Spinal cord (tissue), 4 donors: ENCODE measurements around the gene STAG3. TPM values are rescaled to one million over a fixed set of nuclear protein-coding genes. Genes with fewer than 3 reads are reported as not detected.

Source experiments
- polyA plus RNA-seq, 2 donors: library from polyadenylated mRNA; unstranded; fragments of 120-200 nt; gene quantifications; one replicate each; pipeline ENCODE4 v1.2.1, GENCODE V29; 2013; ENCODE audit not compliant: insufficient read length in 2 of 2
- total RNA-seq, 2 donors: library from RNA; depleted of rRNA in 1 of 2; stranded (reverse); fragments of 120-200 nt in 1 of 2; fragments of >200 nt in 1 of 2; gene quantifications; one replicate each; pipeline versions ENCODE4 v1.2.3 to v1.2.4, GENCODE V29; 2013 to 2014

The STAG3 gene
- total and polyA plus RNA-seq, 4 donors, result 2.1 to 67.6 (median 18.1) TPM

Other genes starting within 250 kb of the STAG3 start
- 10 to 100 TPM in 1 of 2 donors, 1 to 10 TPM in 1; 4.5 to 12.6 TPM for gene GJC3, start 248.3 kb upstream of the STAG3 start, total RNA-seq
- 1 to 10 TPM in 1 of 2 donors, under 1 TPM in 1; 1.00 to 1.7 TPM for gene GJC3, start 248.3 kb upstream of the STAG3 start, polyA plus RNA-seq
- 1 to 10 TPM; 4.5 to 6.3 TPM for gene AZGP1, start 201.9 kb upstream of the STAG3 start, total RNA-seq
- 1 to 10 TPM in 1 of 2 donors, under 1 TPM in 1; 0.79 to 3.0 TPM for gene AZGP1, start 201.9 kb upstream of the STAG3 start, polyA plus RNA-seq
- 10 to 100 TPM; 60.3 to 97.3 TPM for gene ZKSCAN1, start 162.3 kb upstream of the STAG3 start, total RNA-seq
- gene ZKSCAN1, start 162.3 kb upstream of the STAG3 start, polyA plus RNA-seq, result 10 to 100 TPM; 51.7 to 53.4 TPM
- gene ZSCAN21, start 128.1 kb upstream of the STAG3 start, total RNA-seq, result 10 to 100 TPM; 10.3 to 27.7 TPM
- gene ZSCAN21, start 128.1 kb upstream of the STAG3 start, polyA plus RNA-seq, result 10 to 100 TPM; 17.2 to 21.2 TPM
- gene ZNF3, start 96.2 kb upstream of the STAG3 start, total RNA-seq, result 10 to 100 TPM; 28.5 to 49.3 TPM
- gene ZNF3, start 96.2 kb upstream of the STAG3 start, polyA plus RNA-seq, result 10 to 100 TPM; 33.6 to 35.6 TPM
- 10 to 100 TPM; 59.9 to 78.4 TPM for gene COPS6, start 88.9 kb upstream of the STAG3 start, total RNA-seq
- gene COPS6, start 88.9 kb upstream of the STAG3 start, polyA plus RNA-seq, result 100 to 1,000 TPM; 147 to 167 TPM
- 10 to 100 TPM; 36.7 to 71.5 TPM for gene MCM7, start 76.5 kb upstream of the STAG3 start, total RNA-seq
- 10 to 100 TPM; 88.3 to 94.7 TPM for gene MCM7, start 76.5 kb upstream of the STAG3 start, polyA plus RNA-seq
- 10 to 100 TPM; 18.2 to 27.4 TPM for gene AP4M1, start 76.3 kb upstream of the STAG3 start, total RNA-seq
- gene AP4M1, start 76.3 kb upstream of the STAG3 start, polyA plus RNA-seq, result 10 to 100 TPM; 31.4 to 47.7 TPM
- gene TAF6, start 58.6 kb upstream of the STAG3 start, total RNA-seq, result 10 to 100 TPM; 25.3 to 26.7 TPM
- 10 to 100 TPM; 61.9 to 73.2 TPM for gene TAF6, start 58.6 kb upstream of the STAG3 start, polyA plus RNA-seq
- gene CNPY4, start 58.3 kb upstream of the STAG3 start, total RNA-seq, result 10 to 100 TPM; 22.5 to 65.7 TPM
- gene CNPY4, start 58.3 kb upstream of the STAG3 start, polyA plus RNA-seq, result 10 to 100 TPM; 29.9 to 33.3 TPM
- 1 to 10 TPM; 3.1 to 4.8 TPM for gene MBLAC1, start 51.0 kb upstream of the STAG3 start, total RNA-seq
- gene MBLAC1, start 51.0 kb upstream of the STAG3 start, polyA plus RNA-seq, result 1 to 10 TPM; 5.2 to 5.8 TPM
- 100 to 1,000 TPM in 1 of 2 donors, 10 to 100 TPM in 1; 59.2 to 155 TPM for gene LAMTOR4, start 29.0 kb upstream of the STAG3 start, total RNA-seq
- gene LAMTOR4, start 29.0 kb upstream of the STAG3 start, polyA plus RNA-seq, result 100 to 1,000 TPM; 132 to 160 TPM
- gene TRAPPC14, start 19.2 kb upstream of the STAG3 start, total RNA-seq, result 10 to 100 TPM in 1 of 2 donors, 1 to 10 TPM in 1; 9.4 to 14.6 TPM
- 10 to 100 TPM; 47.4 to 54.1 TPM for gene TRAPPC14, start 19.2 kb upstream of the STAG3 start, polyA plus RNA-seq
- gene GAL3ST4, start 9.3 kb upstream of the STAG3 start, total RNA-seq, result 1 to 10 TPM; 5.0 to 8.6 TPM
- 10 to 100 TPM; 21.6 to 23.1 TPM for gene GAL3ST4, start 9.3 kb upstream of the STAG3 start, polyA plus RNA-seq
- 1 to 10 TPM; 6.1 to 9.8 TPM for gene GPC2, start 537 bp upstream of the STAG3 start, total RNA-seq
- 10 to 100 TPM; 47.7 to 53.6 TPM for gene GPC2, start 537 bp upstream of the STAG3 start, polyA plus RNA-seq
- not detected for gene PVRIG, start 42.0 kb downstream of the STAG3 start, total RNA-seq
- 10 to 100 TPM; 11.6 to 13.5 TPM for gene PVRIG, start 42.0 kb downstream of the STAG3 start, polyA plus RNA-seq
- gene SPDYE3, start 129.8 kb downstream of the STAG3 start, total RNA-seq, result not detected
- 10 to 100 TPM in 1 of 2 donors, 1 to 10 TPM in 1; 8.8 to 16.0 TPM for gene SPDYE3, start 129.8 kb downstream of the STAG3 start, polyA plus RNA-seq
- gene PILRB, start 180.2 kb downstream of the STAG3 start, total RNA-seq, result 10 to 100 TPM in 1 of 2 donors, 1 to 10 TPM in 1; 9.6 to 27.1 TPM
- gene PILRB, start 180.2 kb downstream of the STAG3 start, polyA plus RNA-seq, result 10 to 100 TPM; 37.6 to 50.2 TPM
- gene PILRA, start 195.6 kb downstream of the STAG3 start, total RNA-seq, result 1 to 10 TPM; 4.1 to 4.3 TPM
- gene PILRA, start 195.6 kb downstream of the STAG3 start, polyA plus RNA-seq, result 10 to 100 TPM in 1 of 2 donors, 1 to 10 TPM in 1; 6.6 to 10.6 TPM